ENCODE data around the gene PFKFB2. TPM values are rescaled to one million over a fixed set of nuclear protein-coding genes. Genes with fewer than 3 reads are reported as not detected.

PFKFB2 gene
- polyA plus RNA-seq, 1 donor from 2014 or later = 9.8 TPM

GRCh38 chr1:207072233-207072632 lies 19.2 kb downstream of the PFKFB2 start:
- Histone ChIP-seq H3K9me2 (ENCODE audit: insufficient read depth, low read length) (no peaks in the 10 kb centered on the region), H4K20me1 (ENCODE audit: insufficient read depth) (no peaks in the 10 kb centered on the region), H3F3A (ENCODE audit: insufficient read depth, low read length, poor library complexity, severe bottlenecking) (no peaks in the 10 kb centered on the region), H3K4me3 (ENCODE audit: low read length) (no peak overlapping the region), H3K4me2 (ENCODE audit: low read length) (no peak overlapping the region), H2AFZ (ENCODE audit: low read depth, low read length) (no peak overlapping the region), H3K79me2 (replicated peaks; ENCODE audit: insufficient read depth, low read length) (no peaks in the 10 kb centered on the region), H3K27me3 (ENCODE audit: insufficient read depth, low read depth, low read length) (no peaks in the 10 kb centered on the region), H3K36me3 (ENCODE audit: insufficient read depth, low read length) (no peaks in the 10 kb centered on the region), H3K9me3 (ENCODE audit: low read length) (no peaks in the 10 kb centered on the region), H3K9ac (ENCODE audit: low read length) (no peak overlapping the region), H3K27ac (ENCODE audit: low read length) (no peak overlapping the region)
- no peak for TF ChIP-seq EP300 (conservative IDR thresholded peaks at IDR 0.05; ENCODE audit: poor library complexity, severe bottlenecking)
- TF ChIP-seq TAF1 (IDR thresholded peaks at IDR 0.05; ENCODE audit: low read depth) = no peak
- no peak for TF ChIP-seq CTCF (IDR thresholded peaks at IDR 0.05; ENCODE audit: poor library complexity, severe bottlenecking)
- no peak for TF ChIP-seq RAD21 (conservative IDR thresholded peaks at IDR 0.05)
- no peak for TF ChIP-seq REST (IDR thresholded peaks at IDR 0.05; ENCODE audit: borderline replicate concordance)
- no peak for TF ChIP-seq POLR2AphosphoS5 (IDR thresholded peaks at IDR 0.05)
- TF ChIP-seq MXI1 (conservative IDR thresholded peaks at IDR 0.05; ENCODE audit: poor library complexity, severe bottlenecking) = no peak

- no peaks in the 10 kb centered on the region for H3K79me2 ChIP-seq (replicated peaks; ENCODE audit: insufficient read depth, low read length)
- no peak overlapping the region for H3K4me3 ChIP-seq (ENCODE audit: low read length)
- H3F3A ChIP-seq (ENCODE audit: insufficient read depth, low read length, poor library complexity, severe bottlenecking) = no peaks in the 10 kb centered on the region
- no peaks in the 10 kb centered on the region for H3K27me3 ChIP-seq (ENCODE audit: insufficient read depth, low read depth, low read length)
- no peaks in the 10 kb centered on the region for H3K9me2 ChIP-seq (ENCODE audit: insufficient read depth, low read length)
- H3K27ac ChIP-seq (ENCODE audit: low read length) = no peak overlapping the region
- H3K9ac ChIP-seq (ENCODE audit: low read length) = no peak overlapping the region
- TF ChIP-seq EP300 (conservative IDR thresholded peaks at IDR 0.05; ENCODE audit: poor library complexity, severe bottlenecking) (no peak), RAD21 (conservative IDR thresholded peaks at IDR 0.05) (no peak), CTCF (IDR thresholded peaks at IDR 0.05; ENCODE audit: poor library complexity, severe bottlenecking) (no peak), POLR2AphosphoS5 (IDR thresholded peaks at IDR 0.05) (no peak), REST (IDR thresholded peaks at IDR 0.05; ENCODE audit: borderline replicate concordance) (no peak), MXI1 (conservative IDR thresholded peaks at IDR 0.05; ENCODE audit: poor library complexity, severe bottlenecking) (no peak), SMC3 (conservative IDR thresholded peaks at IDR 0.05; ENCODE audit: poor library complexity) (no peak), EZH2 (IDR thresholded peaks at IDR 0.05; ENCODE audit: borderline replicate concordance, insufficient read depth, low read length, poor library complexity, severe bottlenecking) (no peak), TAF1 (IDR thresholded peaks at IDR 0.05; ENCODE audit: low read depth) (no peak)
- no peak overlapping the region for H3K4me2 ChIP-seq (ENCODE audit: low read length)
- no peaks in the 10 kb centered on the region for H3K36me3 ChIP-seq (ENCODE audit: insufficient read depth, low read length)
- no peaks in the 10 kb centered on the region for H3K9me3 ChIP-seq (ENCODE audit: low read length)
- no peaks in the 10 kb centered on the region for H4K20me1 ChIP-seq (ENCODE audit: insufficient read depth)
- no peak overlapping the region for H2AFZ ChIP-seq (ENCODE audit: low read depth, low read length)
Observed at GRCh38 chr1:207073906-207074820, 21.1 kb downstream of the PFKFB2 start.
